C4-2B (cell line): ENCODE measurements around the gene FOXO6.

Source experiments
- H3K27ac ChIP-seq: fragments of 450-650 bp; 2 replicates; pipeline ENCODE4 v1.5.1; 2017
- ZFX ChIP-seq: fragments of 450-650 bp; IDR thresholded peaks from 2 replicates; pipeline ENCODE4 v1.6.1; 2017
- TF ChIP-seq, protein P1 (sequence below): fragments of 450-650 bp; conservative IDR thresholded peaks from 2 replicates; pipeline ENCODE4 v1.5.1; 2017; ENCODE audit warnings: mild to moderate bottlenecking

Gene FOXO6

DNA sequence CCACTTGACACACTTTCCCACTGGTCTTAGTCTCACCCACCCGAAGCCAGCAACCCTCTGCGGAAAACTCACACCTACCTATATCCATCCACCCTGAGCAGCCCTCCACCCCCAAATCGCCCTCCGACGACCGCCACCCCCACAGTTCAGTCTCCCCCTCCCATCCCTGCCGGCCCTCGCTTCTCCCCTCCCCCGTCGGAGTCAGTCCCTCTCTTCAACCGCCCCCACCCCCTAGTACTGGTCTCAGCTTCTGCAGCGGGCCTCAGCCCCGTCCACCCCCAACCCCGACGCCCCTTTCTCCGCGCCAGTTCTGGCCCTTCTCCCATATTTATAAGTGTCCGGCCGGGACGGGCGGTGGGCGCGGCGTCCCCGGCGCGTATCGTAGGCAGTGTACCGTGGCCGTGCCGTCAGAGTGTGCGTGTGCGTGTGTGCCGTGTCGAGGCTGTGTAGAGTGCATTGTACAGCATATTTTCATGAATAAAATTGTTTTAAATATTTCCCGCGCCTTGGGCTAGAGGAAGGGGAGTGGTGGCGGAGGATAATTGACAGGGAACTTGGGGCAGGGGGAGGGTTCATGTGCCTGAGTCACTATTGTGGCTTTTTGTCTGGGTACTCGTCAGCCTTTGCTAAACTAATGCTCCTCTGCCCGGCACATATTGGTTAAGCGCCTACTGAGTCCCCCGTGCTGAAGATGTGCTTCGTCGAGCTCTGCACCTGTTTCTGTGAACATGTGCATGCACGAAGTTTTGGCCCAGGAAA lies 22.0 kb downstream of the FOXO6 start:
- no peak overlapping the region for H3K27ac ChIP-seq

DNA sequence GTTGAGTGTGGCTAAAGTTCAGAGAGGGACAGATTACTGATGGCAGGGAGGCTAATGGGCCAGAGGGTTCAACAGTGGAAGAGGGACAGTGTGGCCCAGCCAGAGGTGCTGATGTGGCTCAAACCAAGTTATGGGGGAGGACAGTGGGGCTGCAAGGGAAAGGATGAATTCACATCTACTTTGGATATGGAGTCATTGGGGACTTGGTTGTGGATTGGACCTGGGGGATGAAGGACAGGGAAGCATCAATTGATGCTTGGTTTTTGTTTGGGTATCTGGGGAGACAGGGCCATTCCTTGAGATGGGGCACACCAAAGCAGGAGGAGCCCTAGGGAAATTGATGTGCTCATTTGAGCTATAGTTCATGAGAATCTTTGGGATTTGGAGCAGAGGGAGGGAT lies 23.3 kb downstream of the FOXO6 start:
- no peak overlapping the region for H3K27ac ChIP-seq
- no peak for TF ChIP-seq ZFX
- TF ChIP-seq, protein P1, sequence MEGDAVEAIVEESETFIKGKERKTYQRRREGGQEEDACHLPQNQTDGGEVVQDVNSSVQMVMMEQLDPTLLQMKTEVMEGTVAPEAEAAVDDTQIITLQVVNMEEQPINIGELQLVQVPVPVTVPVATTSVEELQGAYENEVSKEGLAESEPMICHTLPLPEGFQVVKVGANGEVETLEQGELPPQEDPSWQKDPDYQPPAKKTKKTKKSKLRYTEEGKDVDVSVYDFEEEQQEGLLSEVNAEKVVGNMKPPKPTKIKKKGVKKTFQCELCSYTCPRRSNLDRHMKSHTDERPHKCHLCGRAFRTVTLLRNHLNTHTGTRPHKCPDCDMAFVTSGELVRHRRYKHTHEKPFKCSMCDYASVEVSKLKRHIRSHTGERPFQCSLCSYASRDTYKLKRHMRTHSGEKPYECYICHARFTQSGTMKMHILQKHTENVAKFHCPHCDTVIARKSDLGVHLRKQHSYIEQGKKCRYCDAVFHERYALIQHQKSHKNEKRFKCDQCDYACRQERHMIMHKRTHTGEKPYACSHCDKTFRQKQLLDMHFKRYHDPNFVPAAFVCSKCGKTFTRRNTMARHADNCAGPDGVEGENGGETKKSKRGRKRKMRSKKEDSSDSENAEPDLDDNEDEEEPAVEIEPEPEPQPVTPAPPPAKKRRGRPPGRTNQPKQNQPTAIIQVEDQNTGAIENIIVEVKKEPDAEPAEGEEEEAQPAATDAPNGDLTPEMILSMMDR, result no peak

More for the DNA sequence above, 22.0 kb downstream of the FOXO6 start:
- TF ChIP-seq, protein P1, result no peak
- TF ChIP-seq ZFX, result no peak

DNA sequence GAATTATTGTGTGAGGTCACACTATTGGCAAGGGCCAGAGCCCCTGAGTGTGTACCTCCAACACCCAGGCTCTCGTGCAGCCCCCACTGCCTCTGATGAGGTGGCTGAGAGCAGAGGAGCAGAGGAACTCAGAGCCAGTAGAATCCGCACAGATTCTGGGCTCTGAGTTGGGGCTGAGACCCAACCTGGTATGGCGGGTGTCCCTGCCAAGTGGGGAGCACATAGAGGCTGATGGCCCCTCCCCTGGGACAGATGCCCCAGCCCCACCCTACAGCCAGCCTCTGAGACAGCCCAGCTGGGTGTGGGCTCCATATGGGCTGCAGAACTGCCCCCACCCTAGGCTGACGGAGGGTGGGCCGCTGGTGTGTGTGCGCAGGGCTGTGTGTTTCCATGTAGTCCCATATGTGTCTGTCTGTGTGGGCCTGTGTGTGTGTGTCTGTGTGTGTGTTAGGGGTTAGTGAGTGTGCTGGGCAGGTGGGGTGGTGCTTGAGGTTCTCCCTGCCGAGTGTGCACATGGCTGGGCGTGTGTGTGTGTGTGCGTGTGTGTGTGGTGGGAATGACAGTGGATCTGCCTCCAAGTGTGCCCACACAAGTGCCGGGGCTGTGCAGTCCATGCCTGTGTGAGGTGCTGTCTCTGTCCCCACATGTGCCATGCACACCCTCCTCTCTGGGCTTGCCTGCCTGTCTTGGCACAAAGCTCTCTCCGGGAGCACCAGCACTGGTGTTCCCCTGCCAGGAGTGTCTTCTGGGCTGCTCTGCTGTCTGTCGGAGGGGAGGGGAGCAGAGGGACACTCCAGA lies 24.4 kb downstream of the FOXO6 start:
- H3K27ac ChIP-seq, result no peak overlapping the region
- TF ChIP-seq, protein P1, result no peak
- no peak for TF ChIP-seq ZFX

DNA sequence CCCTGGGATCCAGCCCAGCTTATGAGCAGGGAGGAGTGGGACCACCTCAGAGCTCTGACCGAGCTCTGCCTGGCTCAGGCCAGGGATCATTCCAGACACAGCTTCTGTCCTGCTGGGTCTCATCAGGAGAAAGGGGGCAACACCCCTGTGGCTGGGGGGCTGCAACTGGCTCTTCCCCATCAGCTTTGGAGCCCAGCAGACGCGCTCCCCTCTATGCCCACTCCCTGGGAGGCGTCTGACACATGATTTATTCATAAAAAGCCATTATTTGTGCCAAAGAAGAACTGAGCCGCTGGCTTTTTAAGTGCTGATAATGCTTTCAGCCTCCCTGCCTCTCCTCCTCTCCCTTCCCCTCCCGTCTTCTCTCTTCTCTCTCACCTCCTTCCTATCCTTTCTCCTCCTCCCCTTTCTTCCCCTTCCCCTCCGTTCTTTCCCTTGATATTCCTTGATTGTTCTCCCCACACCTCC lies 25.0 kb downstream of the FOXO6 start:
- no peak overlapping the region for H3K27ac ChIP-seq
- TF ChIP-seq ZFX, result no peak
- TF ChIP-seq, protein P1, result no peak

DNA sequence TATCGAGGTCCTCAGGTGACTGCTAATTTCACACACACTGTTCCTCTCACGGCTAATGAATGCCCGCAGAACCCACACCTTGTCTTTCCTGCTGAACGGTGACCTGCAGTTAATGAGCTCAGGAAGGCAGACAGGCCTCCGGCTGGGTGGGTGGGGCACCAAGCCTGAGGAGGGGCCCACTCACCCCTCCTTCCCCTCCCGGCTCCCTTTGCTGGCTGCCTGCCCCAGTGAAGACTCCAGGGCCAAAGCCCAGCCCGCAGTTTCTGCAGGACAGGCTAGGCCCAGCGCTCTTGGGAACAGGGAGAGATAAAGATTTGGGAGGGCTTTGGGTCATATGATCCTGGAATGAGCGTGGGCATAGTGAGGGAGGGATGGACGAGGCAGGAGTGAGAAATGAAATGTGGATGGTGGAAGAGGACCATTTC lies 26.4 kb downstream of the FOXO6 start:
- H3K27ac ChIP-seq, result peak overlapping the region; percentile 12
- TF ChIP-seq ZFX, result no peak

DNA sequence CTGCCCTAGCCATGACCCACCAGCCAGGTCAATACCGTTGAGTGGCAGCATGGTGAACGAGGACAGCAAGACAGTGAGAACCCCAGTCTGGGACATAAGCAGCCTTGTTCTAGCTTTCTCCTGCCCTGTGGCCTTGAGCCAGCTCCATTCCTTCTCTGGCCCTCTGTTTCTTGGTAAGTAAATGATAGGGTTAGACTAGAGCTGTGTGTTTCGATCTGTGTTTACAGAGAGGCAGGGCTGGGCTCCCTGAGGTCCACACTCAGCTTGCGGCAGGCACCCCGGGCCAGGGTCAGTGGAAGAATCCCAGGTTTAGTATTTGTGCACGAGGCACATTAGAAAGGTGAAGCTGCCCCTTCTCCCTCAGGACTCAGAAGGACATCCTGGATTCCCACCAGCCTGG lies 27.3 kb downstream of the FOXO6 start:
- H3K27ac ChIP-seq, result no peak overlapping the region
- TF ChIP-seq ZFX, result no peak
- TF ChIP-seq, protein P1, result no peak

DNA sequence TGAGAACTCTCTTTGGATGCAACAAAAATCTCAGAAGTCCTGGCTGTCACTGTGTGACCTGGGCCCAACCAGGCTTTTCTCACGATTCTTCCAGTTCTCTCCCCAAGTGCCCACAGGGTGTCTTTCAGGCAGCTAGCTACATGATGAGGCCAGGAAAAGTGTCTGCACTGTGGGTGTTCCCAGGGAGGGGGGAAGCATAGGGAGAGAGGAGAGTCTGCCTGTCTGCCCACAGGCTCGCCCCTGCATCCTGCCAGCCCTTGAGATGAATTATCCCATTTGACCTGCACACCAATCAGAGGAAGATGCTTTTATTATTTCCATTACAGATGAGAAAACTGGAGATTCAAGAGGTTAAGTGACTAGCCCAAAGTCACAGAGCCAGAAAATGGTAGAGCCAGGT lies 27.8 kb downstream of the FOXO6 start:
- H3K27ac ChIP-seq, result no peak overlapping the region
- TF ChIP-seq, protein P1, result no peak
- TF ChIP-seq ZFX, result no peak
